GM12878 (cell line): Measurements from ENCODE around the gene KRTAP19-5. TPM values are rescaled to one million over a fixed set of nuclear protein-coding genes. Genes with fewer than 3 reads are reported as not detected.

ENCODE experiments used
- ATAC-seq: fragments of 200-7000 bp; cut with Tn5 transposase; 3 replicates; pipeline ENCODE4 v1.9.1; 2020; ENCODE audit warnings: mild to moderate bottlenecking, moderate library complexity
- BruUV-seq: library from RNA; stranded (reverse); fragments of 400-500 nt; replicated peaks from 2 replicates; lab custom pipeline; 2021; lab: Mats Ljungman, UMichigan
- CTCF ChIA-PET: fragments of 300-600 bp; sonication (Branson Sonifier 250); formaldehyde crosslinking; extraction: SDS; loops from one replicate; lab custom pipeline; 2021; ENCODE audit warnings: inconsistent platforms; lab: Yijun Ruan, JAX
- POLR2A ChIA-PET: fragments of 350-600 bp; formaldehyde crosslinking; extraction: SDS; loops from one replicate; lab custom pipeline; 2021; ENCODE audit warnings: inconsistent platforms; lab: Charles Lee
- RAD21 ChIA-PET: fragments of 300-600 bp; sonication (Branson Sonifier 250); formaldehyde crosslinking; loops from one replicate; lab custom pipeline; 2023; ENCODE audit warnings: antibody characterized with exemption; ENCODE audit not compliant: unreplicated experiment; lab: Charles Lee
- SMC1A ChIA-PET: fragments of 300-600 bp; sonication (Branson Sonifier 250); formaldehyde crosslinking; loops from one replicate; lab custom pipeline; 2023; ENCODE audit not compliant: unreplicated experiment, uncharacterized antibody; lab: Charles Lee
- DNase-seq: peaks from one replicate; pipeline ENCODE4 v3.0.0-alpha.2; 2011; ENCODE audit warnings: low read depth, low spot score
- FAIRE-seq: peaks from 3 replicates; lab custom pipeline; 2011; peaks lifted over from hg19 to GRCh38; lab: Jason Lieb, UNC
- H2AFZ ChIP-seq: 2 replicates; pipeline ENCODE4 v1.6.0; 2011; ENCODE audit warnings: low read depth, low read length, control low read depth; ENCODE audit not compliant: control insufficient read depth
- H3K27ac ChIP-seq: 2 replicates; pipeline ENCODE4 v1.5.1; 2011; ENCODE audit warnings: control low read depth; ENCODE audit not compliant: control insufficient read depth, insufficient read depth
- H3K27me3 ChIP-seq, 2 experiments: replicated peaks in 1 of 2; 2 replicates each; pipeline versions ENCODE4 v1.6.0 to v1.6.1; 2011; ENCODE audit warnings: low read length in 1 of 2; ENCODE audit not compliant: control insufficient read depth in 2 of 2, insufficient read depth in 2 of 2
- H3K36me3 ChIP-seq, 2 experiments: 2 replicates each; pipeline ENCODE4 v1.5.1; 2011; ENCODE audit warnings: low read length in 1 of 2; ENCODE audit not compliant: control insufficient read depth in 2 of 2, insufficient read depth in 2 of 2
- H3K4me1 ChIP-seq: 2 replicates; pipeline ENCODE4 v1.6.1; 2011; ENCODE audit warnings: mild to moderate bottlenecking, low read length, moderate library complexity, mixed read lengths; ENCODE audit not compliant: control insufficient read depth, insufficient read depth
- H3K4me2 ChIP-seq: 2 replicates; pipeline ENCODE4 v1.6.0; 2011; ENCODE audit warnings: control low read depth; ENCODE audit not compliant: control insufficient read depth, insufficient read depth
- H3K4me3 ChIP-seq: fragments of 200-600 bp; sonication (generic); 2 replicates; pipeline ENCODE4 v1.5.1; 2016
- H3K79me2 ChIP-seq: 2 replicates; pipeline ENCODE4 v1.6.0; 2011; ENCODE audit warnings: low read length; ENCODE audit not compliant: control insufficient read depth, insufficient read depth
- H3K9ac ChIP-seq: 2 replicates; pipeline ENCODE4 v1.8.0; 2011; ENCODE audit warnings: low read length, control low read depth, mixed read lengths; ENCODE audit not compliant: control insufficient read depth, insufficient read depth
- H3K9me3 ChIP-seq: replicated peaks from 3 replicates; pipeline ENCODE4 v1.5.1; 2011; ENCODE audit warnings: mild to moderate bottlenecking, low read length; ENCODE audit not compliant: control insufficient read depth, insufficient read depth
- H4K20me1 ChIP-seq: 2 replicates; pipeline ENCODE4 v1.6.0; 2011; ENCODE audit not compliant: control insufficient read depth, insufficient read depth
- ASH2L ChIP-seq: fragments of 300-600, 200-600 bp; sonication (generic); IDR thresholded peaks from 2 replicates; pipeline ENCODE4 v1.6.1; 2017; ENCODE audit warnings: low read depth, mild to moderate bottlenecking, borderline replicate concordance
- ATF7 ChIP-seq: fragments of 450-650 bp; IDR thresholded peaks from 2 replicates; pipeline ENCODE4 v1.6.1; 2016; ENCODE audit warnings: low read depth, mild to moderate bottlenecking
- BCLAF1 ChIP-seq: fragments of 450-650 bp; IDR thresholded peaks from 2 replicates; pipeline ENCODE4 v1.6.1; 2017; ENCODE audit warnings: antibody characterized with exemption, mild to moderate bottlenecking, moderate library complexity
- CEBPZ ChIP-seq: fragments of 150-350 bp; IDR thresholded peaks from 2 replicates; pipeline ENCODE4 v1.6.1; 2016; ENCODE audit warnings: low read depth, low read length
- HDAC6 ChIP-seq: fragments of 200-600 bp; sonication (generic); IDR thresholded peaks from one replicate; pipeline ENCODE4 v1.8.0; 2017; ENCODE audit warnings: antibody characterized with exemption; ENCODE audit not compliant: unreplicated experiment
- JUNB ChIP-seq: IDR thresholded peaks from 2 replicates; pipeline ENCODE4 v1.6.1; 2016; ENCODE audit warnings: antibody characterized with exemption, mild to moderate bottlenecking
- MEF2B ChIP-seq: fragments of 450-650 bp; IDR thresholded peaks from 2 replicates; pipeline ENCODE4 v1.6.1; 2018; ENCODE audit warnings: mild to moderate bottlenecking, moderate library complexity; ENCODE audit not compliant: partially characterized antibody, poor library complexity, severe bottlenecking
- PAX5 ChIP-seq: IDR thresholded peaks from 2 replicates; pipeline ENCODE4 v1.6.1; 2011; ENCODE audit warnings: low read depth, low read length, borderline replicate concordance
- RFX5 ChIP-seq: IDR thresholded peaks from 2 replicates; pipeline ENCODE4 v1.6.1; 2011; ENCODE audit warnings: low read depth, low read length, improper control_type of control experiment
- SUZ12 ChIP-seq: fragments of 200-600 bp; sonication (generic); IDR thresholded peaks from one replicate; pipeline ENCODE4 v1.6.1; 2018; ENCODE audit warnings: antibody characterized with exemption, mild to moderate bottlenecking; ENCODE audit not compliant: unreplicated experiment
- ZNF274 ChIP-seq: IDR thresholded peaks from one replicate; pipeline ENCODE4 v1.8.0; 2011; ENCODE audit not compliant: insufficient read length, insufficient read depth
- ZNF622 ChIP-seq: fragments of 450-650 bp; IDR thresholded peaks from 2 replicates; pipeline ENCODE4 v1.6.1; 2017; ENCODE audit warnings: mild to moderate bottlenecking, inconsistent platforms
- WGBS: methylation state at CpG from one replicate; pipeline ENCODE4 v1.1.6; 2016; ENCODE audit warnings: low lambda C conversion rate; ENCODE audit not compliant: insufficient replicate concordance, insufficient coverage; ENCODE audit errors: missing lambda C conversion rate; 5-methylcytosine and 5-hydroxymethylcytosine counted together
- in situ Hi-C: fragments of 300-500 bp; cut with MboI; formaldehyde crosslinking; loops from 9 replicates; pipeline ENCODE4 v1.14.3; 2018; ENCODE audit warnings: mixed read lengths
- intact Hi-C: fragments of 100-400 bp; cut with micrococcal nuclease; formaldehyde crosslinking; loops from one replicate; pipeline ENCODE4 v1.14.2; 2022; ENCODE audit not compliant: unreplicated experiment
- polyA plus RNA-seq, 11 experiments: library from polyadenylated mRNA; depleted of rRNA in 4 of 11; unstranded in 6 of 11; stranded (reverse) in 5 of 11; fragments of >200 nt; fragmentation: Nextera tagmentation in 4 of 11; fragmentation: Illumina TruSeq in 1 of 11; extraction: Ambion mirVana in 4 of 11; extraction: Trizol in 1 of 11; gene quantifications; 1 replicate in 1 of 11; 2 replicates in 10 of 11; pipeline versions ENCODE4 v1.2.1 to v1.2.3, GENCODE V29; 2011 to 2016; ENCODE audit warnings: inconsistent platforms in 2 of 11, missing spikeins in 2 of 11, low read depth in 1 of 11
- total RNA-seq, 4 experiments: library from RNA; depleted of rRNA in 3 of 4; stranded (reverse); fragments of >200 nt in 3 of 4; fragmentation: Illumina TruSeq in 1 of 4; extraction: Trizol in 1 of 4; gene quantifications; 2 replicates each; pipeline versions ENCODE4 v1.2.1 to v1.2.3, GENCODE V29; 2013 to 2021

Gene KRTAP19-5
- total and polyA plus RNA-seq, 10 of the 15 experiments (the other 5 are each of a cell fraction or from before 2014, with no cell fraction given) = not detected

DNA sequence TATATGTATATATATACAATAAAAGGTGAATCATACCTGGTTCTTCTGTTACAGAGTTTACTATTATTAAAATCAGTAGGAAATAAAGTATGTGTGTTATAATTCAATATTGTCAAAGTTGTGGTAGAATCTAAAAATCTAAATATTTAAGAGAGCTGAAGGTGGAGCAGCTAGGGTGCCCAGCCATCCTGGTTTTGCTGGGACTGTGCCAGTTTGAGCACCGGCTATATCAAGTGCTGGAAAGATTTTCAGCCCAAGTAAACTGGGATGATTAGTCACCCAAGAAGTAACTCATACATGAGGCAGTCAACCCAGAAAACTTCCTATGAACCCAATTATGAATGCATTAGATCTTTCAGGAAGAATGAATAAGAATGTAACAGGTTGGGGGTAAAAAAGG lies 16.9 kb upstream of the KRTAP19-5 start:
- H3K4me1 ChIP-seq = no peaks in the 10 kb centered on the region
- intact Hi-C loops (no loop called here), in situ Hi-C loops (no loop called here)
- no peak overlapping the region for H3K27ac ChIP-seq
- POLR2A ChIA-PET = no interaction called here
- H3K9ac ChIP-seq = no peak overlapping the region
- WGBS = 24% methylated on average over 1 of the region's 1 CpG
- DNase-seq (no peak), ATAC-seq (no peak), FAIRE-seq (no peak)
- RAD21 ChIA-PET = no interaction called here
- SMC1A ChIA-PET = no interaction called here
- no peaks in the 10 kb centered on the region for H4K20me1 ChIP-seq
- H2AFZ ChIP-seq = no peak overlapping the region
- H3K79me2 ChIP-seq = no peaks in the 10 kb centered on the region
- H3K9me3 ChIP-seq = no peaks in the 10 kb centered on the region
- no TSS peak for BruUV-seq
- no peak overlapping the region for H3K4me3 ChIP-seq
- CTCF ChIA-PET = no interaction called here
- H3K4me2 ChIP-seq = no peak overlapping the region
- H3K27me3 ChIP-seq = no peaks in the 10 kb centered on the region
- no peak for TF ChIP-seq RFX5
- no peak for TF ChIP-seq ASH2L
- no peak for TF ChIP-seq HDAC6
- TF ChIP-seq ATF7 = no peak
- H3K36me3 ChIP-seq = no peaks in the 10 kb centered on the region

DNA sequence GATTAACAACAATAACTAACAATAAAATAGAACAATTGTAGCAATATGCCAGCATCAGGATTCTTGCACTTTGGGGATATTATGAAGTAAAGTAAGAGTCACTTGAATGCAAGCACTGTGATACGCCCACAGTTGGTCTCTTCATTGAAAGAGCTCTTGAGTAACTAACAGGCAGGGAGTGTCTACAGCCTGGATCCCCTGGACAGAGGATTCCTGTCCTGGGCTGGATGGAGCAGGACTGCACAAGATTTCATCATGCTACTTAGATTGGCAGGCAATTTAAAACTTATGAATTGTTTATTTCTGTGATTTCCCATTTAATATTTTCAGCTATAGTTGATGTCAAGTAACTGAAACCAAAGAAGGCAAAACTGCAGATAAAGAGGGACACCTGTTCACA lies 13.7 kb upstream of the KRTAP19-5 start:
- H3K27ac ChIP-seq = no peak overlapping the region
- CTCF ChIA-PET = no interaction called here
- WGBS = 0% methylated on average over 1 of the region's 1 CpG
- no peak overlapping the region for H3K4me3 ChIP-seq
- in situ Hi-C loops = no loop called here
- FAIRE-seq (no peak), ATAC-seq (no peak), DNase-seq (no peak)
- H3K4me2 ChIP-seq = no peak overlapping the region
- intact Hi-C loops = no loop called here
- H3K9ac ChIP-seq = no peak overlapping the region
- no peaks in the 10 kb centered on the region for H3K79me2 ChIP-seq
- no peaks in the 10 kb centered on the region for H3K4me1 ChIP-seq
- BruUV-seq = no TSS peak
- no peaks in the 10 kb centered on the region for H4K20me1 ChIP-seq
- H2AFZ ChIP-seq = no peak overlapping the region
- H3K9me3 ChIP-seq = no peaks in the 10 kb centered on the region
- no peaks in the 10 kb centered on the region for H3K36me3 ChIP-seq
- RAD21 ChIA-PET = no interaction called here
- POLR2A ChIA-PET = no interaction called here
- SMC1A ChIA-PET = no interaction called here
- no peaks in the 10 kb centered on the region for H3K27me3 ChIP-seq
- TF ChIP-seq MEF2B = no peak
- TF ChIP-seq JUNB = no peak
- TF ChIP-seq SUZ12 = no peak
- TF ChIP-seq ZNF274 = no peak
- TF ChIP-seq BCLAF1 = no peak
- TF ChIP-seq PAX5 = no peak
- no peak for TF ChIP-seq CEBPZ
- no peak for TF ChIP-seq ZNF622
